SK-N-SH treated with all-trans-retinoic acid at 6 μM for 48 hours (cell line): Measurements from ENCODE around the gene IFNGR1.

ENCODE experiments used
- GLIS3 ChIP-seq: fragments of 250-450 bp; sonication (Bioruptor Pico); IDR thresholded peaks from 2 replicates; pipeline ENCODE4 v1.5.0; 2020; ENCODE audit warnings: mild to moderate bottlenecking, moderate library complexity
- ISL1 ChIP-seq: fragments of 250-450 bp; sonication (Bioruptor Pico); IDR thresholded peaks from 2 replicates; pipeline ENCODE4 v2.1.2; 2022; ENCODE audit warnings: mild to moderate bottlenecking, moderate library complexity
- OSR1 ChIP-seq: fragments of 250-450 bp; sonication (Bioruptor Pico); IDR thresholded peaks from 2 replicates; pipeline ENCODE4 v1.8.0; 2022; ENCODE audit warnings: moderate library complexity, mild to moderate bottlenecking, inconsistent platforms
- PPARA ChIP-seq: fragments of 250-450 bp; sonication (Bioruptor Pico); IDR thresholded peaks from 2 replicates; pipeline ENCODE4 v1.5.0; 2020; ENCODE audit warnings: mild to moderate bottlenecking, borderline replicate concordance
- SNAI2 ChIP-seq: fragments of 250-450 bp; sonication (Bioruptor Pico); IDR thresholded peaks from 2 replicates; pipeline ENCODE4 v1.5.0; 2020; ENCODE audit warnings: mild to moderate bottlenecking, moderate library complexity
- ZFP3 ChIP-seq: fragments of 250-450 bp; sonication (Bioruptor Pico); IDR thresholded peaks from 2 replicates; pipeline ENCODE4 v1.5.0; 2020; ENCODE audit warnings: mild to moderate bottlenecking, moderate library complexity
- ZFP30 ChIP-seq: fragments of 450-650 bp; formaldehyde crosslinking; IDR thresholded peaks from 2 replicates; pipeline ENCODE4 v1.5.0; 2022; ENCODE audit warnings: mild to moderate bottlenecking, moderate library complexity
- TF ChIP-seq, protein P1 (sequence below): fragments of 250-450 bp; sonication (Bioruptor Pico); IDR thresholded peaks from 2 replicates; pipeline ENCODE4 v1.8.0; 2020; ENCODE audit warnings: mild to moderate bottlenecking, moderate library complexity, borderline replicate concordance
- TF ChIP-seq, protein P2 (sequence below): fragments of 250-450 bp; sonication (Bioruptor Pico); IDR thresholded peaks from 2 replicates; pipeline ENCODE4 v1.5.1; 2020; ENCODE audit warnings: low read depth, mild to moderate bottlenecking, moderate library complexity
- TF ChIP-seq, protein P3 (sequence below): fragments of 250-450 bp; sonication (Bioruptor Pico); IDR thresholded peaks from 2 replicates; pipeline ENCODE4 v1.5.0; 2020; ENCODE audit warnings: mild to moderate bottlenecking, moderate library complexity

DNA sequence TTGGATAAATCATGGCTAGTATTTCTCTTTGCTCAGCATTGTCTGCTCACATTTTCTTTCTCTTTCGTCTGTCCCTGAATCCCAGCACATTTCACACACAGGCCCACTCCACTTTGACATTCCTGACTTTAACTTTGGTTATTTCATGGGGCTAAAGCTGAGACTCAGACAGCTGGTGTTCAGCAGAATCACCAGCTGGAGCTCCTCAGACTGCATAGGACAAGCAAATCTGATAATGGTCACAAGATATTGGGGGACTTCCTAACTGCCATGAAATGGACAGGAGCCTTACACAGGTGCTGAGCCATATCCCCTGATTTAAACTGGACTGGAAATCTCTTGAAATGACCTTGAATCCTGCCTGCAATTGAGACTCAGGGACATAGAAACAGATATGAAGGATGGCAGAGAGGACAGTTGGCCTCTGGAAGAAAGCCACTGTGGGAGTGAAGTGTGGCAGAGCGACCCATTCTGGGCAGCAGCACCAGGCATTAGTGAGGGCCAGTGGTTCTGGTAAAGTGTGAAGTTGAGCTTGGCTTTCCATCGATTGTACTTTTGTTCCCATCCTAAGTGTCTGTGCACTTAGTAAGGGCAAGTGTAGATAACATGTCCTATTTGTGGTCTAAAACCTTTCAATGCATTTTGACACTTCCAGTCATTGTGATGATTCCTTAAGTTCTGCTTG, 10.0 kb upstream of the IFNGR1 start:
- TF ChIP-seq, protein P1, sequence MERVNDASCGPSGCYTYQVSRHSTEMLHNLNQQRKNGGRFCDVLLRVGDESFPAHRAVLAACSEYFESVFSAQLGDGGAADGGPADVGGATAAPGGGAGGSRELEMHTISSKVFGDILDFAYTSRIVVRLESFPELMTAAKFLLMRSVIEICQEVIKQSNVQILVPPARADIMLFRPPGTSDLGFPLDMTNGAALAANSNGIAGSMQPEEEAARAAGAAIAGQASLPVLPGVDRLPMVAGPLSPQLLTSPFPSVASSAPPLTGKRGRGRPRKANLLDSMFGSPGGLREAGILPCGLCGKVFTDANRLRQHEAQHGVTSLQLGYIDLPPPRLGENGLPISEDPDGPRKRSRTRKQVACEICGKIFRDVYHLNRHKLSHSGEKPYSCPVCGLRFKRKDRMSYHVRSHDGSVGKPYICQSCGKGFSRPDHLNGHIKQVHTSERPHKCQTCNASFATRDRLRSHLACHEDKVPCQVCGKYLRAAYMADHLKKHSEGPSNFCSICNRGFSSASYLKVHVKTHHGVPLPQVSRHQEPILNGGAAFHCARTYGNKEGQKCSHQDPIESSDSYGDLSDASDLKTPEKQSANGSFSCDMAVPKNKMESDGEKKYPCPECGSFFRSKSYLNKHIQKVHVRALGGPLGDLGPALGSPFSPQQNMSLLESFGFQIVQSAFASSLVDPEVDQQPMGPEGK (CRISPR knock-in tag), result no peak
- TF ChIP-seq ISL1 (no peak), PPARA (CRISPR knock-in tag) (no peak), SNAI2 (CRISPR knock-in tag) (no peak), GLIS3 (CRISPR knock-in tag) (no peak), ZFP30 (no peak), ZFP3 (CRISPR knock-in tag) (no peak), OSR1 (CRISPR knock-in tag) (no peak)
- TF ChIP-seq, protein P2, sequence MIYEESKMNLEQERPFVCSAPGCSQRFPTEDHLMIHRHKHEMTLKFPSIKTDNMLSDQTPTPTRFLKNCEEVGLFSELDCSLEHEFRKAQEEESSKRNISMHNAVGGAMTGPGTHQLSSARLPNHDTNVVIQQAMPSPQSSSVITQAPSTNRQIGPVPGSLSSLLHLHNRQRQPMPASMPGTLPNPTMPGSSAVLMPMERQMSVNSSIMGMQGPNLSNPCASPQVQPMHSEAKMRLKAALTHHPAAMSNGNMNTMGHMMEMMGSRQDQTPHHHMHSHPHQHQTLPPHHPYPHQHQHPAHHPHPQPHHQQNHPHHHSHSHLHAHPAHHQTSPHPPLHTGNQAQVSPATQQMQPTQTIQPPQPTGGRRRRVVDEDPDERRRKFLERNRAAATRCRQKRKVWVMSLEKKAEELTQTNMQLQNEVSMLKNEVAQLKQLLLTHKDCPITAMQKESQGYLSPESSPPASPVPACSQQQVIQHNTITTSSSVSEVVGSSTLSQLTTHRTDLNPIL (CRISPR knock-in tag), result no peak
- TF ChIP-seq, protein P3, sequence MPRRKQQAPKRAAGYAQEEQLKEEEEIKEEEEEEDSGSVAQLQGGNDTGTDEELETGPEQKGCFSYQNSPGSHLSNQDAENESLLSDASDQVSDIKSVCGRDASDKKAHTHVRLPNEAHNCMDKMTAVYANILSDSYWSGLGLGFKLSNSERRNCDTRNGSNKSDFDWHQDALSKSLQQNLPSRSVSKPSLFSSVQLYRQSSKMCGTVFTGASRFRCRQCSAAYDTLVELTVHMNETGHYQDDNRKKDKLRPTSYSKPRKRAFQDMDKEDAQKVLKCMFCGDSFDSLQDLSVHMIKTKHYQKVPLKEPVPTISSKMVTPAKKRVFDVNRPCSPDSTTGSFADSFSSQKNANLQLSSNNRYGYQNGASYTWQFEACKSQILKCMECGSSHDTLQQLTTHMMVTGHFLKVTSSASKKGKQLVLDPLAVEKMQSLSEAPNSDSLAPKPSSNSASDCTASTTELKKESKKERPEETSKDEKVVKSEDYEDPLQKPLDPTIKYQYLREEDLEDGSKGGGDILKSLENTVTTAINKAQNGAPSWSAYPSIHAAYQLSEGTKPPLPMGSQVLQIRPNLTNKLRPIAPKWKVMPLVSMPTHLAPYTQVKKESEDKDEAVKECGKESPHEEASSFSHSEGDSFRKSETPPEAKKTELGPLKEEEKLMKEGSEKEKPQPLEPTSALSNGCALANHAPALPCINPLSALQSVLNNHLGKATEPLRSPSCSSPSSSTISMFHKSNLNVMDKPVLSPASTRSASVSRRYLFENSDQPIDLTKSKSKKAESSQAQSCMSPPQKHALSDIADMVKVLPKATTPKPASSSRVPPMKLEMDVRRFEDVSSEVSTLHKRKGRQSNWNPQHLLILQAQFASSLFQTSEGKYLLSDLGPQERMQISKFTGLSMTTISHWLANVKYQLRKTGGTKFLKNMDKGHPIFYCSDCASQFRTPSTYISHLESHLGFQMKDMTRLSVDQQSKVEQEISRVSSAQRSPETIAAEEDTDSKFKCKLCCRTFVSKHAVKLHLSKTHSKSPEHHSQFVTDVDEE (CRISPR knock-in tag), result no peak
